DMS114 treated with DMSO at 0.1 percent for 48 hours (cell line): Measurements from ENCODE around the gene CCDC171.
"Not testable (repeated sequence)": the region's sequence is repeated elsewhere in the genome, so short reads cannot be mapped to it uniquely, and the experiment has no call there.

Source experiments
- DNase-seq: peaks from one replicate; lab custom pipeline; 2025; ENCODE audit not compliant: unreplicated experiment; lab: John Stamatoyannopoulos, UW

CCDC171 gene

GRCh38 chr9:15552636-15553527, at the start of gene CCDC171:
Gene CCDC171, plus strand, starts transcription at chr9:15553043. Its CDS starts 11,046 bp downstream, at chr9:15564089.
- DNase-seq, result peak; percentile 88

- no peak for DNase-seq
Observed at GRCh38 chr9:15505921-15506320, 46.9 kb upstream of the CCDC171 start.

GRCh38 chr9:15509931-15510788, 42.7 kb upstream of the CCDC171 start:
- no peak for DNase-seq

DNA sequence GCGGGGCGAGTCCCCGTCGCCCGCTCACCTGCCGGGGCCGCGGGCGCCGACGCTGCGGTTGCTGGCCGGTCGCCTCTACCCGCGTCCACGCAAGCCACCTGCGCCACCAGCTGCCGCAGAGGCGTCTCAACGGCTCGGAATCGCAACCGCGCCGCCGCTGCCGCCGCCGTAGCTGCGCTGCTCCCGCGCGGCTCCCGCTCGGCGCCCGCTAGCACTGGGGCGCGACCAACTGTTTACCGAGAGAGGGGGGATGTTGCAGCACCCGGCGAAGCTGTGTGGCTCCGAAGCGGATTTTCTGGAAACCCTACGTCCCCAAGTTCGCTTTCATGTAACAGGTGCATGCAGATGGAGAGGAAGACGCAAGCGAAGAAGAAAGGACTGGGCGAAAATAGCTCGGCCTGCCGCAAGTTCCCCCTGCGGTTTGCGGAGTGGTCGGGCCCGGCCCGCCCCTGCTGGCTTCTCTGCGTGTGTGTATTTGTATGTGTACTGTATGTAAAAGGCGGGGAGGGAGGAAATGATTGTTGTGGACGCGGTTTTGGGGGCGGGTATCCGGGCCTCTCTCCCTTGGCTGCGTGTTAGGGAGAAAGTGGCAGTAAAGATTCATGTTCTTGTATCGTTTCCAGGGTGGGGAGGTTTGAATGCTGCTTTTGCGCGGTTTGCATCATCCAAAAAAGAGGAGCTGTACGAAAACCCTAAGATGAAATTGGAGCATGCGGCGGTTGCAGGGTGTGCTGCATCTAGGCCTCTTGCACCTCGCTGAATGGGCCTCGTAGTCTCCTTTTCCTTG, 41.9 kb upstream of the CCDC171 start, which contains the start of gene PSIP1:
TSS of gene PSIP1 (minus strand) at position 182 of the 787 bp plus-strand sequence. CDS start 782 bp downstream, outside the sequence.
- DNase-seq, result peak; percentile 75

- no peak for DNase-seq
Observed at GRCh38 chr9:15512204-15512603, 40.6 kb upstream of the CCDC171 start.

DNA sequence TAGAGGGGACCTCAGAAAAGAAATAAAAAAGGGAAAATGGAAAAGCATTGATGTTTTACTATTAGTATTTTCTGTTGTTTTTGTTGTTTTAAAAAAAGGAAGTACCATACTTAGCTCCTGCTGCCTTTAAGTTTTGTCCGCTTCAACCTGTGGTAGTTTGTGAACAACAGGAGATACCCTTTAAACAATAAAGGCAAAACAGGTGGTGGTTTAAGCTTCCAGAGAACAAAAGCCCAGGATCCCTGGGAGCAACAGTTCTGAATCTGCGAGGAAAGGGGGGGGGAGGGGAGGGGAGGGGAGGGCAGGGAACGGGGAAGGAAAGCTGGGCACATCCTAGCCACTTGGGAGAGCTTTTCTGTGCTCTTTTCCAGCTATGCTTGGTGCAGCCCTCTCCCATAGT, 40.0 kb upstream of the CCDC171 start:
- no peak for DNase-seq

DNA sequence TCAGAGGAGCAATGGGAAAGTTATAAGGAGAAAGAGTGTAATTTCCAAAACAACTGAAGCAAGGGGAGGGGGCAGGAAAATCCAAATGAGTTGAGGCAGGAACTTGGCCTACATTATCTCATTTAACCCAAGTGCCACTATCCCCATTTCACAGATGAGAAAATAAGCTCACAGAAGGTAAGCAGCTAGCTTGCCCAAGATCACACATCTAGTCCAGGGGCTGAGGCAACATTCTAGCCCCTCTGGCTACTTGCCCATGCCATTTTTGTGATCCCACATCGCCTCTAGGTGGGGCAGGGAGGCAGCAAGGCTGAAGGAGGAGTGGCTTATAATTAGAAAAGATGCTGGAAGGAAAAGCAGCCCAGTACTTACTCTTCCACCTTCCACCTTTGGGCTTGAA, 39.5 kb upstream of the CCDC171 start:
- no peak for DNase-seq

- no peak for DNase-seq
Observed at GRCh38 chr9:15519831-15520230, 33.0 kb upstream of the CCDC171 start.

DNA sequence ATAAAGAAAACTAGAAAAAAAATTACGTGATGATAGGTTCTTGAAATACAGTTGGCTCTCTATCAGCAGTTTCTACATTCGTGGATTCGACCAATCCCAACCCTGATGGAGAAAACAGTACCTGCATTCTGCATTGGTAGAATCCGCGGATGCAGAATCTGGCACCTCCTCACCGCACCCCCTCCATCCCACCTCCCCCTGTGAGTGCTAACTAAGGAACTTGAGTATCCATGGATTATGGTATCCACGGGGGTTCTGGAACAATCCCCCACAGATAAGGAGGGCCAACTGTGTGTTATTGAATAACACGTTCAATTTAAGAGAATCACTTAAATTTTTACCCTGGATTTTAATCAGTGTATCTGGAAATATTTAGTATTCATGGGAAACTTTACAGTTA, 31.6 kb upstream of the CCDC171 start:
- no peak for DNase-seq

- no peak for DNase-seq
Observed at GRCh38 chr9:15522130-15522755, 30.6 kb upstream of the CCDC171 start.

DNA sequence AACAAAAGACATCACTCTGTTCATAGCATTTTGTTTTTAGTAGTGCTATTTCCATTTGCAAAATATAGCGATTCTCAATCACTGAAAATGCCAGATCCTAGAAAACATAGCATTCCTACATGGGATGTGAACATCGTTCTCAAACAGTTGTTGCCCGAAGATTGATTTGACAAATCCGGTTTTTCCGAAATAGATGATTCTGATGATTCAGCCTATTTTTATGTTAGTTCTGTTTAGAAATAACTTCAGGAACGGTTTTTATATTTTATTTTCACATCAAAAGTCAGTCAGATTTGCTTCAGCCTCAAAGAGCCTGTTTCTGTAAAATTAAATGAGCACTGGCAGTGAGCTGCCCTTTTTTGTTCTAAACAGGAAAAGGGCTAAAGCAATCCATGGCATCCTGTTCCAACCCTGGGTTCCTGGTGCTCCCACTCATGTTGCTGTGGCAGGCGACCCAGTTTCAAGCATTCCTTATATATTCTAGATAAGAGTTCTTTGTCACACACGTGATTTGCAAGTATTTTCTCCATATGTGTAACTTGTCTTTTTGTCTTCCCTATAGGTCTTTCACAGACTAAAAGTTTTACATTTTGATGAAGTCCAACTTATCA, 27.9 kb upstream of the CCDC171 start:
- no peak for DNase-seq

DNA sequence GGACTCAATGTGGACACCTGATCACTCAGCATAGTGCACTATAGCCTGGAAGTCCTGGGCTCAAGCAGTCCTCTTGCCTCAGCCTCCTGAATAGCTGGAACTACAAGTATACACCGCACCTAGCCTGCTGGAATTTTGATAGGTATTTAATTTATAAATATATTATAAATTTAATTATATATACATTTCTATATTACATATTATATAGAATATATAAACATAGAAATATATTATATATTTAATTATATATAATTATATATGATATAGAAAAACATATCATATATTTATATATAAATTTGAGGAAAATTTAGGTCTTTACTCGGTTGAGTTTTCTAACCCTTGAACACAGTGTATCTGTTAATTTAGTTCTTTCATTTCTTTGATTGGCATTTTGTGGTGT, 26.9 kb upstream of the CCDC171 start:
- no peak for DNase-seq

GRCh38 chr9:15527035-15527434, 25.8 kb upstream of the CCDC171 start:
- not testable (repeated sequence) for DNase-seq

DNA sequence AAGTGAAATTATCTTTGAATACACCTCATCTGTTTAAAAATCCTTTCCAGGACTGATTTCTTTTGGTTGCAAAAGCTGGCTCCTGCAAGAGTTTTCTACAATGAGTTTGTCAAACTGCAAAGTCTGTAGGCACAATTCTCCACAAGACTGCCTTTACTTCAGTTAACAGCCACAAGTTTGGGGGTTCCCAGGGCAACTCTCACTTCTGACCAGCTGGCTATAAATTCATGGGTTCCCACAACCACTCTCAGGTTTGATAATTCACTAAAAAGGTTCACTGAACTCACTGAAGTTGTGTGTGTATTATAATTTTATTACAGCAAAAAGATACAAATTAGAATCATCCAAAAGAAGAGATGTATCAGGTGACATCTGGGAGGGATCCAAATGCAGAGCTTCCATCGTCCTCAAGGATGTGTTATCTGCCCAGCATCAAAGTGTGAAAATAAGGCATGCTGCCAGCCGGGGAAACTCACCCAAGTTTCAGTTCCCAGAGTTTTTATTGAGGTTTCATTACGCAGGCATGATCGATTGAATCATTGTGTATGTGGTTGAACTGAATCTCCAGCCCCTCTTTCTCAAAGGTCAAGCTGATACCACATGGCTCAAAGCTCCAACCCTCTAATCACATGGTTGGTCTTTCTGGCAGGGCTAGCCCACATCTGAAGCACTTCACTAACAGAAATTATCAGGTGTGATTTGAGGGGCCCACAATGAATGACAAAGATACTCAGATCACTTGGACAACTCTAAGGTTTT, 23.1 kb upstream of the CCDC171 start:
- no peak for DNase-seq

- no peak for DNase-seq
Observed at GRCh38 chr9:15531380-15531779, 21.5 kb upstream of the CCDC171 start.

DNA sequence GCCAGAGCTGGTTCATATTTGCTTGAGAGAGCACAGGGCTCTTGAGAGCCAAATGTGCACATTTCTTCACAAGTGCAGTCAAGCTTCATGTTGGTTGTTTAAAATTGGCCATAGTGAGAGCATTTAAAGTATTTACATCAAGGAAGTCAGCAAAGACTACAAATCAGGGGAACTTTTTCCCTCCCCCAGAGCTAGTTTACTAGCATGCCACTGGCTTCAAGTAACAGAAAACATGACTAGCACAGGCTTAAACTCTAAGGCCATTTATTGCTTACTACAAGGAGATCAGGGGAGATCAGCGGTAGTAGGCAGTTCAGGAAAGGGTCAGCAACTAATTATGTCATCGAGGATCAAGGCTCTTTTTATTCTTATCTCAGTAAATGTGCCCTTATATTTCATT, 11.0 kb upstream of the CCDC171 start:
- DNase-seq, result no peak

- no peak for DNase-seq
Observed at GRCh38 chr9:15542624-15543023, 10.2 kb upstream of the CCDC171 start.

- no peak for DNase-seq
Observed at GRCh38 chr9:15543047-15543813, 9.6 kb upstream of the CCDC171 start.

- DNase-seq, result no peak
Observed at GRCh38 chr9:15549611-15550010, 3.2 kb upstream of the CCDC171 start.
